Measurements from ENCODE around the gene SLC47A1. TPM values are rescaled to one million over a fixed set of nuclear protein-coding genes. Genes with fewer than 3 reads are reported as not detected.

Gene SLC47A1
- total and polyA plus RNA-seq, 2 of the 13 experiments (the other 11 are each of a cell fraction or from before 2014, with no cell fraction given): 42.1 to 67.5 TPM

DNA sequence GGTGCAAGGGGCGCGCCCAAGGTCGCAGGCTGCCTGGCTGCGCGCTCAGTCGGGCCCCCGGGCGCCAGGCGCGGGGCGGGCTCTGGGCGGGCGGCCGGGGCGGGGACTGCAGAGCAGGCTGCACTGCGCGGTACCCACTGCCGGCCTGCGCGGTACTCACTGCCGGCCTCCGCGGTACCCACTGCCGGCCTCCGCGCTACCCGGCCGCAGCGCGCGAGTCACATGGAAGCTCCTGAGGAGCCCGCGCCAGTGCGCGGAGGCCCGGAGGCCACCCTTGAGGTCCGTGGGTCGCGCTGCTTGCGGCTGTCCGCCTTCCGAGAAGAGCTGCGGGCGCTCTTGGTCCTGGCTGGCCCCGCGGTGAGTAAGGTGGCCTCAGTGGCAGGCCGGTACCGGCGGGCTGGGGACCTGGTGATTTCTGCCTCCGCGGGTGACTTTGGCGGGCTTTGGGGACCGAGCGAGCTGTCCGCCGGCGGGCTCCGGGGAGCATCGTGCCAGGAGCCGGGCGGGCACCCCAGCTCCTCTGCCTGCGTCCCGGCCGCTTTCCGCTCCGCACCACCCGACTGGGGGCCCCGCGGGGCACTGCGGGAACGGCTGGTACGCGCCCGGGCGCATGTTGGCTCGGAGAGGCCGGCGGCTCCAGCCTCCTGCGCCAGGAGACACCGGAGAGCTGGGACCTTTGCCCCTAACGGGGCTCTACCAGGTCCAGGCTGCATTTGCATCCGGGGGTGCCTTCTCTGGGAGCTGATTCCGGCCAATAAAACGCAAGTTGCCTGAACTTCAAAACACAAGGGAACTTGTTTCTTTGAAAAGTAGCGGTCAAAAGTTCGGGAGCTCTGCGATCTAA, at the start of gene SLC47A1 (continued):
- TF ChIP-seq ATF3 (CRISPR knock-in tag; IDR thresholded peaks at IDR 0.05) (no peak), U2AF2 (IDR thresholded peaks at IDR 0.05; ENCODE audit: low read depth, low read length) (no peak), ZNF121 (CRISPR knock-in tag; IDR thresholded peaks at IDR 0.05) (peak; percentile 55; the same call in 1 of the 2 replicates), MED8 (CRISPR knock-in tag; IDR thresholded peaks at IDR 0.05; ENCODE audit: insufficient replicate concordance) (peak; percentile 76), ARID5B (CRISPR knock-in tag; IDR thresholded peaks at IDR 0.05) (no peak; the same call in 1 of the 2 replicates), FOSL2 (CRISPR knock-in tag; IDR thresholded peaks at IDR 0.05) (no peak), DMAP1 (CRISPR knock-in tag; IDR thresholded peaks at IDR 0.05) (peak; percentile 64), HOXD1 (CRISPR knock-in tag; IDR thresholded peaks at IDR 0.05) (no peak), TEAD3 (CRISPR knock-in tag; optimal IDR thresholded peaks at IDR 0.05; ENCODE audit: borderline replicate concordance) (no peak), LCORL (IDR thresholded peaks at IDR 0.05) (no peak), LCORL (CRISPR knock-in tag; IDR thresholded peaks at IDR 0.05) (peak; percentile 44; the same call in 1 of the 2 replicates), CCDC6 (CRISPR knock-in tag; IDR thresholded peaks at IDR 0.05) (no peak), FOXA1 (IDR thresholded peaks at IDR 0.05) (no peak), FOXA1 (CRISPR knock-in tag; IDR thresholded peaks at IDR 0.05) (no peak), ZNF839 (CRISPR knock-in tag; IDR thresholded peaks at IDR 0.05; ENCODE audit: borderline replicate concordance) (no peak; the same call in 1 of the 2 replicates), MAFG (CRISPR knock-in tag; IDR thresholded peaks at IDR 0.05) (no peak)
- TF ChIP-seq, protein P1, sequence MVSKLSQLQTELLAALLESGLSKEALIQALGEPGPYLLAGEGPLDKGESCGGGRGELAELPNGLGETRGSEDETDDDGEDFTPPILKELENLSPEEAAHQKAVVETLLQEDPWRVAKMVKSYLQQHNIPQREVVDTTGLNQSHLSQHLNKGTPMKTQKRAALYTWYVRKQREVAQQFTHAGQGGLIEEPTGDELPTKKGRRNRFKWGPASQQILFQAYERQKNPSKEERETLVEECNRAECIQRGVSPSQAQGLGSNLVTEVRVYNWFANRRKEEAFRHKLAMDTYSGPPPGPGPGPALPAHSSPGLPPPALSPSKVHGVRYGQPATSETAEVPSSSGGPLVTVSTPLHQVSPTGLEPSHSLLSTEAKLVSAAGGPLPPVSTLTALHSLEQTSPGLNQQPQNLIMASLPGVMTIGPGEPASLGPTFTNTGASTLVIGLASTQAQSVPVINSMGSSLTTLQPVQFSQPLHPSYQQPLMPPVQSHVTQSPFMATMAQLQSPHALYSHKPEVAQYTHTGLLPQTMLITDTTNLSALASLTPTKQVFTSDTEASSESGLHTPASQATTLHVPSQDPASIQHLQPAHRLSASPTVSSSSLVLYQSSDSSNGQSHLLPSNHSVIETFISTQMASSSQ (IDR thresholded peaks at IDR 0.05; ENCODE audit: low read depth): no peak
- TF ChIP-seq, protein P1 (CRISPR knock-in tag; IDR thresholded peaks at IDR 0.05; ENCODE audit: borderline replicate concordance): no peak
- TF ChIP-seq, protein P2, sequence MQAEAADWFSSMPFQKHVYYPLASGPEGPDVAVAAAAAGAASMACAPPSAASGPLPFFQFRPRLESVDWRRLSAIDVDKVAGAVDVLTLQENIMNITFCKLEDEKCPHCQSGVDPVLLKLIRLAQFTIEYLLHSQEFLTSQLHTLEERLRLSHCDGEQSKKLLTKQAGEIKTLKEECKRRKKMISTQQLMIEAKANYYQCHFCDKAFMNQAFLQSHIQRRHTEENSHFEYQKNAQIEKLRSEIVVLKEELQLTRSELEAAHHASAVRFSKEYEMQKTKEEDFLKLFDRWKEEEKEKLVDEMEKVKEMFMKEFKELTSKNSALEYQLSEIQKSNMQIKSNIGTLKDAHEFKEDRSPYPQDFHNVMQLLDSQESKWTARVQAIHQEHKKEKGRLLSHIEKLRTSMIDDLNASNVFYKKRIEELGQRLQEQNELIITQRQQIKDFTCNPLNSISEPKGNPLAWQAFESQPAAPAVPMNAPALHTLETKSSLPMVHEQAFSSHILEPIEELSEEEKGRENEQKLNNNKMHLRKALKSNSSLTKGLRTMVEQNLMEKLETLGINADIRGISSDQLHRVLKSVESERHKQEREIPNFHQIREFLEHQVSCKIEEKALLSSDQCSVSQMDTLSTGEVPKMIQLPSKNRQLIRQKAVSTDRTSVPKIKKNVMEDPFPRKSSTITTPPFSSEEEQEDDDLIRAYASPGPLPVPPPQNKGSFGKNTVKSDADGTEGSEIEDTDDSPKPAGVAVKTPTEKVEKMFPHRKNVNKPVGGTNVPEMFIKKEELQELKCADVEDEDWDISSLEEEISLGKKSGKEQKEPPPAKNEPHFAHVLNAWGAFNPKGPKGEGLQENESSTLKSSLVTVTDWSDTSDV (CRISPR knock-in tag; IDR thresholded peaks at IDR 0.05): no peak; the same call in 1 of the 2 replicates
